ENCODE results near the gene RPS26.

DNA sequence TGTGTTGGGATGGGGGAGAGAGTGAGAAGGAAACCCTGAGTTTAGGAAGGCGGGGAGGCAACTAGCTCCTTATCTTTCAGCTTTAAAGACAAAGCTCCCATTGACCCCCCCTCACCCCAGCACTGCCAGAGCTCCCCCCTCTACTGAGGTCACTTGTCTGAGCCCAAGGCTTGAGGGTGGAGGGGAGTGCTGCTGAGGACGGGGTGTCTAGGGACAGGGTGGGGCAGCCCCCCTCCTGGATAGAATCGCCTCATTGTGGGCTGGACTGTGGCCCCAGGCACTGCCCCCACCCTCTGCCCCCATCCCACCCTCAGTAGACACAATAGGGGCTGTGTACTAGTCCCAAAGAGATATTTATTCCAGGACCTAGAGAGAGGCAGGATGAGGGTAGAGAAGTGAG is 41.2 kb downstream of the RPS26 start:
- TF ChIP-seq EZH2phosphoT487 (IDR thresholded peaks at IDR 0.05; ENCODE audit: borderline replicate concordance, low read depth, low read length), result no peak
- TF ChIP-seq, protein P1, sequence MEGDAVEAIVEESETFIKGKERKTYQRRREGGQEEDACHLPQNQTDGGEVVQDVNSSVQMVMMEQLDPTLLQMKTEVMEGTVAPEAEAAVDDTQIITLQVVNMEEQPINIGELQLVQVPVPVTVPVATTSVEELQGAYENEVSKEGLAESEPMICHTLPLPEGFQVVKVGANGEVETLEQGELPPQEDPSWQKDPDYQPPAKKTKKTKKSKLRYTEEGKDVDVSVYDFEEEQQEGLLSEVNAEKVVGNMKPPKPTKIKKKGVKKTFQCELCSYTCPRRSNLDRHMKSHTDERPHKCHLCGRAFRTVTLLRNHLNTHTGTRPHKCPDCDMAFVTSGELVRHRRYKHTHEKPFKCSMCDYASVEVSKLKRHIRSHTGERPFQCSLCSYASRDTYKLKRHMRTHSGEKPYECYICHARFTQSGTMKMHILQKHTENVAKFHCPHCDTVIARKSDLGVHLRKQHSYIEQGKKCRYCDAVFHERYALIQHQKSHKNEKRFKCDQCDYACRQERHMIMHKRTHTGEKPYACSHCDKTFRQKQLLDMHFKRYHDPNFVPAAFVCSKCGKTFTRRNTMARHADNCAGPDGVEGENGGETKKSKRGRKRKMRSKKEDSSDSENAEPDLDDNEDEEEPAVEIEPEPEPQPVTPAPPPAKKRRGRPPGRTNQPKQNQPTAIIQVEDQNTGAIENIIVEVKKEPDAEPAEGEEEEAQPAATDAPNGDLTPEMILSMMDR (conservative IDR thresholded peaks at IDR 0.05; ENCODE audit: low read length), result no peak
